GM18868 (cell line): ENCODE data around the gene PDE11A.
A peak's percentile ranks its signal among the peaks of the same experiment; 100 is the strongest.
"Not testable (repeated sequence)": the region's sequence is repeated elsewhere in the genome, so short reads cannot be mapped to it uniquely, and the experiment has no call there.

ENCODE experiments used
- ATAC-seq: cut with Tn5 transposase; IDR thresholded peaks from one replicate; pipeline ENCODE4 v1.9.1; 2021; ENCODE audit warnings: mild to moderate bottlenecking, moderate library complexity; ENCODE audit not compliant: unreplicated experiment

The PDE11A gene

DNA sequence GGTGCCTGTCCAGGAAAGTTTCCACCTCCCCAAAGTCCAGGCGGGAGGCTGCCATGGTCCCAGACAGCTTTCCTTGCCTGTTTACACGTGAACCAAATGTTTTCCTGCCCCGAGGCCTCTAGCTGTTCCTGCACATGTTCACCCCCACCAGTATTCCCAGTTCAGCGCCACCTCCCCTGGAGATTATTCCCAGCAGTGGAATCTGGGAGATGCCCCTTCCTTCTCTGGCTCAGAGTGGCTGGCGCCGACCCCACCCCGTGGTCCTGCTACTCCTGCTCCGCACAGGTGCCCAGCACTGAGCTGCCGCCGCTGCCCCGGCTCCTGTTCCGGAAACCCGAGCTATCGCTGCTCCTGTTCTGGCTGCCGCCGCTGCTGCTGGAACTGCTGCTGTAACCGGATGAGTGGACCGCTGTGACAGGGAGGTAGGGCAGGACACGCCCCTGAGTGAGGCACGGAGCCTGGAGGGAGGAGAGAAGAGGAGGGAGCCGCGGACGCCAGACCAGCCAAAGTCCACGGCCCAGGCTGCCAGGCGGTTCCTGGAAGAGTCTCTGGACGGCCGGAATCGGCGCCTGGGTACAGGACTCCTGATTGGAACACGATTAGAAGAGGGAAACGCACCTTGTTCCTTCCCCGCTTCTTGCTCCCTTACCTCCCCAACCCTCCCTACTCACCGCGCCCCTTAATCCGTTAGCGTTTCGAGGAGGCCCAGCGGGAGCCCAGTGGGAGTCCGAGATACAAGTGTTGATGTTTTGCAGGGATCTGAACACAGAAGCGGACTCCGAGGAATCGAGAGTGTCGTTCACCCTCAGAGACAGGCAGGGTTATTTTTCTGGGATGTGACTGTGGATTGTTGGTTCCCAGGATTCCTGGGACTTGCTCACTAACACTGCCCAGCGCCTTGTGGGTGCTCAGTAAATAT lies at the start of gene PDE11A:
Gene PDE11A (minus strand): TSS at position 395 of the 919 bp plus-strand sequence. CDS start 340 bp downstream, at position 55.
- peak; percentile 58 for ATAC-seq

DNA sequence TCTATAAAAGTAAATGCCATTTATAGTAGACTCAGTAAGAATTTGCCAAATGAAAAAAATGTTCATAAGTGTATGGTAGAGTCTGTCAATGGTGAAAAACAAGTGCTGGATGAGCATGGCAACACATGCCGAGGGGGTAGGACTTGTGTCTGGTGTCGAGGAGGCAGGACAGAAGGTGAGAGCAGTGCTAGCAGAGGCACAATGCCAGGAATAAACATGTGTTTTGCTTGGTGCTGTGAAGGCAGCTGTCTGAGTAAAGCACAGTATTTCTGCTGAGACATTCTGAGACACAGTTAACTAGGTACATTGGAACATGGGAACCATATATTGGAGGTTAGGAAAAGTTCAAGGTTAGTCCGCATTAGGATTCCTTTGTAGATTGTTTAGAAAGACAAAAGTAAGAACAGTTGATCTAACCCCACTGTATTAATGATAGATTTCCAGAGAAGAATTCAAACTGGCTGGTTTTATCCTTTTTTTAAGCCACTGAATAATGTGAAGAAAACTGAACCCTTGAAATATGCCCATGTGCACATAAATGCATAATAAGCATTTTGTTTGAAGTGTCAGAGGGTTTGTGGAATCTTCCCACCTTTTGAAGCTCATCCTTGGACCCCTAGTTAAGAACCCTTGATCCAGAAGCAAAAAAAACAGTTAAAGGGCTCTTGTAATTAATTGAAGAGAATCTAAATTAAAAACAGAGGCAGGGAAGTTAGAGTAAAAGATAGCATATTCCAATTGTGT lies 46.8 kb upstream of the PDE11A start:
- no peak for ATAC-seq

- no peak for ATAC-seq
These were observed 45.1 kb upstream of the PDE11A start for GRCh38 chr2:178117725-178118124.

DNA sequence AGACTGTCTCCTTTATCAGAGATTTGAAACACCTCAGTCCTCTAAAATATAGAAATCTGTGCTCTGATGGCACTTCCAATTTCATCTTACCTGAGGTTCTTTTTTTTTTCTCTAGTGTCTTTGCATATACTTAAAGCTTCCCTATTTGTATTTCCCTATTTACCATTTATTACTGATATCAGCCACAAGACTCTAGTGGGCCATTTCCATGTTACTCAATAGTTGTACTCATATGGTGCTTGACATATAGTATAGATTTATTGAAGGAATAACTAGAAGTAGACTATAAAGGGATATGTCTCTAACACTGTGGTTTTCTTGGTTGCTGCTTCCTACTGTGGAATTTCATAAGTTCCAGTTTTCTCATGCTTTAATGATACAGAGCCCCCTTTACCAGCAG lies 42.7 kb upstream of the PDE11A start:
- ATAC-seq = no peak

DNA sequence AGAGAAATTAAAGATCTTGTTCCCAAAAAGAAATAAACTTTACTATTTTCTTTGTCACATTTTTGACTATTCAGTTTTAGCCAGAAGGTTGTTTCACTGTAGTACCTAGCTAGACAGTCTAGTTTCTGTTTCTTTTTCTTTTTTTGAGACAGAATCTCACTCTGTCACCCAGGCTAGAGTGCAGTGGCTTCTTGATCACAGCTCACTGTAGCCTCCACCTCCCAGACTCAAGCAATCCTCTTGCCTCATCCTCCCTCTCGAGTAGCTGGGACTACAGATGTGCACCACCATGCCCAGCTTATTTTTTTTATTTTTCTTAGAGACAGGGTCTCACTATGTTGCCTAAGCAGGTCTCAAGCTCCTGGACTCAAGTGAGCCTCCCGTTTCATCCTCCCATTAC lies 41.9 kb upstream of the PDE11A start:
- peak; percentile 36 for ATAC-seq

DNA sequence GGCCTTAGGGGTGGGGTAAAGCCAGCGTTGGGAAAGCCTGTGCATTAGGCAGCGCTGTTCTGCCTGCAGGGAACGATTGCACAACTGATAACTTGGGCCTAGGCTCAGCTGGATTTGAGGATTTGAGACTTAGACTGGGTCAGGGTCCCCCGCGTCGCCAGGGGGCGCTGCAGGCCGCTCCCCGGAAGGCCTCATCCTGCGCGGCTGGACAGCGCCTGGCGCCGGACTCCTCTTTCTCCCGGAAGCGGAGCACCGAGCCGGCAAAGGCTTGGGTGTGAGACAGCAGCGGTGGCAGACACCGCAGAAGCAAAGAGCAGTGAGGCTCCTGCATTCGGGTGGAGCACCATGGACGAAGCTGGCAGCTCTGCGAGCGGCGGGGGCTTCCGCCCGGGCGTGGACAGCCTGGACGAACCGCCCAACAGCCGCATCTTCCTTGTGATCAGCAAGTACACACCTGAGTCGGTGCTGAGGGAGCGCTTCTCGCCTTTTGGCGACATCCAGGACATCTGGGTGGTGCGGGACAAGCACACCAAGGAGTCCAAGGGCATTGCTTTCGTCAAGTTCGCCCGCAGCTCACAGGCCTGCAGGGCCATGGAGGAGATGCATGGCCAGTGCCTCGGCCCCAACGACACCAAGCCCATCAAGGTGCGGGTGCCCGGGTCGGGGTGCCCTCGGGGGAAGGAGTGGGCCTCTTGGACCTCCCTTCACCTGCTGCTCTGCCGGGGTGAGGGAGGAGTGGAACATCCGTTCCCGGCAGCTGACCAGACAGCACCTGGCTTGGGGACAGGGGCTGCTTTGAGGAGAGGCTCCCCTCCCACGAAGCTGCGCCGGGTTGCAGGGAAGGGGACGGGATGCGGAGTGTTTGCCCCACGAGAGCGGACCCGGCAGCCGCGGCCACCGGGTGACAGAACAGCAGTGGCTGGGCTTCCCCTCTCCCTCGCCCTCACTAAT lies 39.9 kb upstream of the PDE11A start, which contains the start of gene RBM45:
Gene RBM45 (plus strand): TSS at position 236 of the 951 bp plus-strand sequence. CDS start 110 bp downstream, at position 346.
- ATAC-seq = peak; percentile 91

DNA sequence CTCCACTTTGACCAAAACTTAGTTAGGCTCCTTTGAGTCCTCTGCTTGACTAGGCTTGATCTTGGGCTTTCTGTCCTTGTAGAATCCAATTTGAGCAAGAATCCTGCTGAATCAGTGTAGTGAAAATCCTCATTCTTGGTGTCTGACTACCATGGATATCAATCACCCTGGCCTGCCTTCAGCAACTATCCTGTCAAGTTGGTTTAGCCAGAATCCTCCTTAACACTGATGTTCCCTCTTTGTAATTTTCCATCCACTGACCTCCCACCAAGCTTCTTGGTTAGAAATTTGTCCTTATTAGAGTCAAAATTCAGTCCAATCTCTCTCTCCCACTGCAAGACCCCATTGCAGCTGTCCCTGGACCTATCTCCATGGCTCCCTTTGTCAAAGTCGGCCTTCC lies 39.2 kb upstream of the PDE11A start:
- peak; percentile 0 for ATAC-seq

- no peak for ATAC-seq
These were observed 38.1 kb upstream of the PDE11A start for GRCh38 chr2:178110681-178111080.

DNA sequence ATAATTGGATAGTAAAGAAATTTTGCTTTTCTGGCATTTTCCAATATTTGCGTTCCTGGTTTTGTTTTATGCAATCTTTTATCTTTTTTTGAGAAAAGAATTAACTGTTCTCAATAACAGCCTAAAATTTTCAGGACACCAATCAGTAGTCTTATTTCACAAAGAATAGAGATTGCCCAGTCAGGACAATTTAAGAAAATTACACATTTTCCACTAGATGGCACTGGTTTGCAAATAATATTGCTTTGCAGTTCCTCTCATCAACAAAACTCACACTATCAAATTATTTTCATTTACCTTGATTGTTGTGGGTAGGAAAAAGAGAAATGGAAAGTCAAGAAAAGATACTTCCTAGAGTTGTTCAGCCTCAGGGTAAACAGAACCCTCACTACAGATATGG lies 37.2 kb upstream of the PDE11A start:
- no peak for ATAC-seq

DNA sequence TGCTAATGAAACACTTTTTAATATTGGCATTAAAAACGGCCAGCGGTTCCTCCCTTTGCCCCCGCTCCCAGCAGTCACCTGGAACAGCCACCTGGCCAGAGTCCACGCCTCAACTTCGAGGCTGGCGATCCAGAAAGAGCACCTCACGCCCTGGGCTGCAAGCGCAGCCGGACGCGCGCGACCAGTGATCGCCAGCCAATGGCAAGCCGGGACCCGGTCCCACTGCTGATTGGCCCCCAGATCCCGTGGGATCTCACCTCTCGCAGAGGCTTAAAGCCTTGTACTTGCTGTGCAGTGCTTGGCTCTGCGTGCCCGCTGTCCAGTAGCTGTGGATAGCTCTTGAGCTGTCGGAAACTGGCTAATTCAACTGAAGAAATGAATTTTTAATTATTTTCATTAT lies 35.6 kb upstream of the PDE11A start:
- ATAC-seq = no peak

DNA sequence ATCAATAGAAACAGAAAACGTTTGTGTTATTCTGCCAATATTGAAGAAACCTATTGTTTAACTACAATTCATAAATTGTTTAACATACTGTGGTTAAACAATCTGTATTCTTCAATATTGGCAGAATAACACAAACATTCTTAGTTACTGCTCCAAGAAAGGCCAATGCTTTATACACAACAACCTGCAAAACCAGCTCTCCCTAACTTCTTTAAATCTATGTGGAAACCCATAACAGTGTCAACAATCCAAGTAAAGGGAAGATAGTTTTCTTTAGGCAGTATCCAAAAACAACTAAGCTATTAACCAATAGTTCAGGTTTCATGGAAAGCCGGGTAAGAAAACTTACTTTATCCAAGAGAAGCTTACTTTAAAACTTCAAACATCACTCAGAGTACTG lies 33.5 kb upstream of the PDE11A start:
- ATAC-seq = no peak

DNA sequence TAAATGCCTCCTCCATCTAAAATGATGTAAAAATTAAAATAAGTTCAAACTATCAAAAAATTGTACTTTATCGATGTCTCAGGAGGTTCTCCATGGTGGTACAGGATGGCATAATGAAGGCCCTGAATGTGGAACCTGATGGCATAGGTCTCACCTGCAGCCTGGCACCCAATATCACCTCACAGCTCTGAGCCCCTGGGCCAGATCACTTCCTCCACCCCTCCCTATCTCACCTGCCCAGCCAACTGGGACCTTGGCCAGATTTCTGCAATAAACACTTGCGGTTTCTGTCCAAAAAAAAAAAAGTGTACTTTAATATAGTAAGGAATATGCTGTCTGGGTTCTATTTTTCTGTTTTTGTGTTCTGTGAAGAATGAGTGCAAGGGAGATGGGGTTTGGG lies 33.0 kb upstream of the PDE11A start:
- no peak for ATAC-seq

DNA sequence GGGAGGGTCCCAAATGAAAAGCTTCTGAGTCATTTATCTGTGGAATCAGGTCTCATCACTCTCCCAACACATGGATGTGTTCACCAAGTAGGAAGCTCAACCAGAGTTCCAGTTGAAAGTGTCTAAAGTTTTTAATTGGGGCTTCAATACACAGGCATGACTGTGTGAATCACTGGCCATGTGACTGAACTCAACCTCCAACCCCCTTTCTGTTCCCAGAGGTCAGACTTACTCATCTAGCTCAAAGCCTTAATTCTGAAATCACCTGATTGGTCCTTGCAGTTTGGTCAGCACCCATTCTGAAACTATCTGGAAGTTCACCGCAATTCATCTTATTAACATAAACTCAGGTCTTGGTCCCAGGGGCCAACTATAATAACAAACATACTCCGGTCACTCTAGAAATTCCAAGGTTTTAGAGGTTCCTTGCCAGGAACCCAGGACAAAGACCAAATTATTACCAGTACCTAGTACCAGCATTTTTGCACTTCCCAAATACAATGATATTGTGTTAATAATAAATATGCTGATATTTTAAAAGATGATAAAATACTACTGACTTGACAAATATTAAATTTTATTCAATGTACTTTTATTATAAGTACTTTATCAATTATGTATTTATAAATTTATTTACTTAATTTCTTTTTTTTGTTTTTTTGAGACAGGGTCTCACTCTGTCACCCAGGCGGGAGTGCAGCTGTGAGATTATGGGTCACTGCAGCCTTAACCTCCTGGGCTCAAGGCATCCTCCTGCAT lies 28.9 kb upstream of the PDE11A start:
- no peak for ATAC-seq

GRCh38 chr2:178093471-178093870 lies 20.9 kb upstream of the PDE11A start:
- no peak for ATAC-seq

DNA sequence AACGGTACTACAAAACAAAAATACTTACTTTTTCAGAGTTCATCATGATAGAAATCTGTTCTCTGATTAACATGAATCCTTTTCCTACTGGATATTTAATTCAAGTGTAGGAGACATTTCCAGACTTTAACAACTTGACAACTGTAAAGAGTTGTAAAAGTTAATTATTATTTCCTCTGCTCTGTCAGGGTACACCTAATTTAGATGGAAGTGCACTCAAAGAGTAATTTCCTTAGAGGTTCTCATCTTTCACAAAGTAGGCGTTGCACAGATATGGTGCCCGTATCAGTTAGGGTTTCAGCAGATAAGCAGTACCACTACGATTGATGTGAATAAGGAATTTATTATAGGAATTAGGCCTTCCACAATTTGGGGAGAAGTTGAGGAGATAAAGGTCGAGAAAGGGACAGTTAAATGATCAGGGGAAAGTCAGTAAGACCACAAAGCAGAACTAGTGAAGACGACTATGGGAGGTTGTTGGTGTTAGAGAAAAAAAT lies 16.2 kb upstream of the PDE11A start:
- ATAC-seq = no peak

DNA sequence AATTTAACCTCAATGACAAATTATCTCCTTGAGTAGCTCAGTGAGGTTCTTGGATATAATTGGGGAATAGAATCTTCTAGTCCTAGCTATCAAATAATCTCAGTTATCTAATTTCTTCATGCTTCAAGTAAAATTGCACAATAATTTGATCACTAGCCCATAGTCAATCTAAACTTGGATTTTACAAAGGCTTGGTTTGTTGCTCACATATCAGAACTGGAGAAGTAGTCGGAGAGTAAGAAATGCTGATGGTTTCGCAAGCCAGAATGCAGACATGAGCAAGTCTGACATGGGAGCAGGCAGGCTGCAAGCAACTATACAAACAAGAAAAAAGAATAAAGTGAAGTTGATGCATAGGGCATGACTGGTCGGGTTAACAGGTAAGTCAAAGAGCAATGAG lies 11.7 kb upstream of the PDE11A start:
- ATAC-seq = no peak

GRCh38 chr2:178082408-178083045 lies 9.9 kb upstream of the PDE11A start:
- no peak for ATAC-seq

DNA sequence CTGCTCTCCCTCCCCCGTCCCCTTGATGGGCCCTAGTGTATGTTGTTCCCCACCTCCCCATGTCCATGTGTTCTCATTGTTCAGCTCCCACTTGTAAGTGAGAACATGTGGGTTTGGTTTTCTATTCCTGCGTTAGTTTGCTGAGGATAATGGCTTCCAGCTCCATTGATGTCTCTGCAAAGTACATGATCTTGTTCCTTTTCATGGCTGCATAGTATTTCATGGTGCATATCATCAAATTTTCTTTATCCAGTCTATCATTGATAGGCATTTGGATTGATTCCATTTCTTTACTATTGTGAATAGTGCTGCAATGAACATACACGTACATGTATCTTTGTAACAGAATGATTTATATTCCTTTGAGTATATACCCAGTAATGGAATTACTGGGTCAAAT lies 6.7 kb upstream of the PDE11A start:
- not testable (repeated sequence) for ATAC-seq

DNA sequence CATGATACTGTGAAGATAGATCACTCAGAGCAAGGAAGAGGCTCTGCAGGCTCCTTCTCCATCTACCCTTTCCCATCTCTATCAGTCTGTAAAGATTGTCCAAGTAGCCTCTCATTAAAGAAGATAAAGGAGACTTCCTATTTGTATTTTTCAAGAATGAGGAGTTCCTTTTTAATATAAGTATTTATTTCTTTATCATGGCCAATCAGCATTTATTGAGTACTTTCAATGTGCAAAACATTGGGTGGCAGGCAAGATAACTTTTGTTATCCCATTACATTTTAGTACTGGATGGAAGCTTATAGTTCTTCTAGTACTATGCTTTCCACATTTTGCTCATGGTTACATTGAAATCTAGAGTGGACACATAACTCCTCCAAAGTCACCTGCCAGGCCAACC lies 3.6 kb upstream of the PDE11A start:
- no peak for ATAC-seq

DNA sequence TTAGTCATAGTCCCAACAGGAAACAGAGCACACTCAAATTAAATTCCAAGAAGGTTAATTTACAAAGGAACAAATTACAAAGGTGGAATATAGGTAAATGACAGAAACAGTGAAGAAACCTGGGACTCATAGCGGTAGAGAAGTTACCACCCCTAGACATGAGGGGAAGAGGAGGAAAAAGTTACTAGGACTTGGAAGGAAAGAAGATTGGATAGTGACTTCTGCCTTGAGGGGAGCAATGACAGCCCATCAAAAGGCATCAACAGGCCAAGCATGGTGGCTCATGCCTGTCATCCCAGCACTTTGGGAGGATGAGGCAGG lies 2.4 kb upstream of the PDE11A start:
- no peak for ATAC-seq
